SK-N-SH treated with all-trans-retinoic acid at 6 μM for 48 hours (cell line): ENCODE results near the gene SPAG9.

Experiments used
- ARNTL ChIP-seq: fragments of 450-650 bp; formaldehyde crosslinking; IDR thresholded peaks from 2 replicates; pipeline ENCODE4 v1.5.0; 2020; ENCODE audit warnings: low read depth, mild to moderate bottlenecking, moderate library complexity, borderline replicate concordance
- TCF4 ChIP-seq: fragments of 250-450 bp; sonication (Bioruptor Pico); IDR thresholded peaks from 2 replicates; pipeline ENCODE4 v1.8.0; 2021; ENCODE audit warnings: mild to moderate bottlenecking, moderate library complexity, borderline replicate concordance
- ZC3H10 ChIP-seq: fragments of 250-450 bp; sonication (Bioruptor Pico); IDR thresholded peaks from 2 replicates; pipeline ENCODE4 v1.5.1; 2021; ENCODE audit warnings: mild to moderate bottlenecking, moderate library complexity
- ZNF70 ChIP-seq: fragments of 450-650 bp; formaldehyde crosslinking; IDR thresholded peaks from 2 replicates; pipeline ENCODE4 v1.5.0; 2020; ENCODE audit warnings: mild to moderate bottlenecking, moderate library complexity
- ZNF8 ChIP-seq: fragments of 450-650 bp; formaldehyde crosslinking; IDR thresholded peaks from 2 replicates; pipeline ENCODE4 v1.5.0; 2020; ENCODE audit warnings: mild to moderate bottlenecking, moderate library complexity
- TF ChIP-seq, protein P1 (sequence below): fragments of 250-450 bp; sonication (Bioruptor Pico); IDR thresholded peaks from 2 replicates; pipeline ENCODE4 v1.8.0; 2020; ENCODE audit warnings: mild to moderate bottlenecking, moderate library complexity, borderline replicate concordance
- TF ChIP-seq, protein P2 (sequence below): fragments of 250-450 bp; sonication (Bioruptor Pico); IDR thresholded peaks from 2 replicates; pipeline ENCODE4 v1.8.0; 2021; ENCODE audit warnings: low read depth, mild to moderate bottlenecking, moderate library complexity, borderline replicate concordance

DNA sequence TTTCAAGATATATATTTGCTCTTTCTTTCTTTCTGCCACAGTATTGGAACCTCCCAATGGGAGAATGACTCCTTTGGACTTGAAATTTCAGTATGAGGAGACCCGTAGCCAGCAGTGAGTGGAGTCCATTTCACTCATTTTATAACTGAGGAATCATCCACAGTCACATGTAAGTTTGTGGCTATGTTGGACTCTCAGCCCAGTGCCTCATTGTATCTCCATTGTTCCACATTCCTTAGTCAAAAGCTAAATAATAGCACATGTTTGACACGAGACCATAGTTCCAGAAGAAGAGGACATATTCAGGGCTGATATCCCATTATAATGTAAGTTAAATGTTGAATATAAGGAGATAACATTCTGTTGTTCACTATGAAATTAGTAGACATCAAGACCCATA lies 12.7 kb upstream of the SPAG9 start:
- TF ChIP-seq, protein P1, sequence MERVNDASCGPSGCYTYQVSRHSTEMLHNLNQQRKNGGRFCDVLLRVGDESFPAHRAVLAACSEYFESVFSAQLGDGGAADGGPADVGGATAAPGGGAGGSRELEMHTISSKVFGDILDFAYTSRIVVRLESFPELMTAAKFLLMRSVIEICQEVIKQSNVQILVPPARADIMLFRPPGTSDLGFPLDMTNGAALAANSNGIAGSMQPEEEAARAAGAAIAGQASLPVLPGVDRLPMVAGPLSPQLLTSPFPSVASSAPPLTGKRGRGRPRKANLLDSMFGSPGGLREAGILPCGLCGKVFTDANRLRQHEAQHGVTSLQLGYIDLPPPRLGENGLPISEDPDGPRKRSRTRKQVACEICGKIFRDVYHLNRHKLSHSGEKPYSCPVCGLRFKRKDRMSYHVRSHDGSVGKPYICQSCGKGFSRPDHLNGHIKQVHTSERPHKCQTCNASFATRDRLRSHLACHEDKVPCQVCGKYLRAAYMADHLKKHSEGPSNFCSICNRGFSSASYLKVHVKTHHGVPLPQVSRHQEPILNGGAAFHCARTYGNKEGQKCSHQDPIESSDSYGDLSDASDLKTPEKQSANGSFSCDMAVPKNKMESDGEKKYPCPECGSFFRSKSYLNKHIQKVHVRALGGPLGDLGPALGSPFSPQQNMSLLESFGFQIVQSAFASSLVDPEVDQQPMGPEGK: no peak
- TF ChIP-seq, protein P2, sequence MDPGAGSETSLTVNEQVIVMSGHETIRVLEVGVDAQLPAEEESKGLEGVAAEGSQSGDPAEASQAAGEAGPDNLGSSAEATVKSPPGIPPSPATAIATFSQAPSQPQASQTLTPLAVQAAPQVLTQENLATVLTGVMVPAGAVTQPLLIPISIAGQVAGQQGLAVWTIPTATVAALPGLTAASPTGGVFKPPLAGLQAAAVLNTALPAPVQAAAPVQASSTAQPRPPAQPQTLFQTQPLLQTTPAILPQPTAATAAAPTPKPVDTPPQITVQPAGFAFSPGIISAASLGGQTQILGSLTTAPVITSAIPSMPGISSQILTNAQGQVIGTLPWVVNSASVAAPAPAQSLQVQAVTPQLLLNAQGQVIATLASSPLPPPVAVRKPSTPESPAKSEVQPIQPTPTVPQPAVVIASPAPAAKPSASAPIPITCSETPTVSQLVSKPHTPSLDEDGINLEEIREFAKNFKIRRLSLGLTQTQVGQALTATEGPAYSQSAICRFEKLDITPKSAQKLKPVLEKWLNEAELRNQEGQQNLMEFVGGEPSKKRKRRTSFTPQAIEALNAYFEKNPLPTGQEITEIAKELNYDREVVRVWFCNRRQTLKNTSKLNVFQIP: no peak
- no peak for TF ChIP-seq ARNTL (CRISPR knock-in tag)
- no peak for TF ChIP-seq TCF4
- TF ChIP-seq ZNF70 (CRISPR knock-in tag): no peak
- no peak for TF ChIP-seq ZC3H10 (CRISPR knock-in tag)
- no peak for TF ChIP-seq ZNF8 (CRISPR knock-in tag)
